Smooth muscle cell (in vitro differentiated cells): ENCODE measurements around the gene TCOF1. TPM values are rescaled to one million over a fixed set of nuclear protein-coding genes. Genes with fewer than 3 reads are reported as not detected.

Experiments
- DNase-seq: peaks from one replicate; lab custom pipeline; 2025; ENCODE audit not compliant: unreplicated experiment; lab: John Stamatoyannopoulos, UW
- H2AFZ ChIP-seq: fragments of 200-600 bp; sonication (generic); 2 replicates; pipeline ENCODE4 v1.6.0; 2016; ENCODE audit warnings: antibody characterized with exemption, low read depth, mild to moderate bottlenecking
- H3F3A ChIP-seq: fragments of 200-600 bp; sonication (generic); 2 replicates; pipeline ENCODE4 v1.6.0; 2017; ENCODE audit warnings: antibody characterized with exemption, low read depth
- H3K27ac ChIP-seq: fragments of 200-600 bp; sonication (generic); 2 replicates; pipeline ENCODE4 v1.5.1; 2016; ENCODE audit warnings: low read depth, mild to moderate bottlenecking
- H3K27me3 ChIP-seq: fragments of 200-600 bp; sonication (generic); 2 replicates; pipeline ENCODE4 v1.6.1; 2016; ENCODE audit warnings: low read depth, mild to moderate bottlenecking
- H3K36me3 ChIP-seq: fragments of 200-600 bp; sonication (generic); 2 replicates; pipeline ENCODE4 v1.5.1; 2016; ENCODE audit warnings: low read depth
- H3K4me1 ChIP-seq: fragments of 200-600 bp; sonication (generic); 2 replicates; pipeline ENCODE4 v1.5.1; 2016; ENCODE audit warnings: low read depth
- H3K4me2 ChIP-seq: fragments of 200-600 bp; sonication (generic); 2 replicates; pipeline ENCODE4 v1.6.0; 2016; ENCODE audit warnings: mild to moderate bottlenecking
- H3K4me3 ChIP-seq: fragments of 200-600 bp; sonication (generic); 2 replicates; pipeline ENCODE4 v1.5.1; 2016; ENCODE audit warnings: mild to moderate bottlenecking
- H3K79me2 ChIP-seq: fragments of 200-600 bp; sonication (generic); 2 replicates; pipeline ENCODE4 v1.6.0; 2016; ENCODE audit warnings: low read depth, mild to moderate bottlenecking
- H3K9ac ChIP-seq: fragments of 200-600 bp; sonication (generic); 2 replicates; pipeline ENCODE4 v1.6.0; 2016; ENCODE audit warnings: low read depth
- H3K9me3 ChIP-seq: fragments of 200-600 bp; sonication (generic); replicated peaks from 2 replicates; pipeline ENCODE4 v1.5.1; 2016; ENCODE audit warnings: low read depth
- H4K20me1 ChIP-seq: fragments of 200-600 bp; sonication (generic); 2 replicates; pipeline ENCODE4 v1.6.0; 2016; ENCODE audit warnings: low read depth
- WGBS: methylation state at CpG from one replicate; pipeline ENCODE4 v1.1.7; 2016; ENCODE audit warnings: low lambda C conversion rate; 5-methylcytosine and 5-hydroxymethylcytosine counted together
- polyA plus RNA-seq: library from polyadenylated mRNA; unstranded; fragments of >200 nt; fragmentation: Nextera tagmentation; extraction: Ambion mirVana; gene quantifications from 2 replicates; pipeline ENCODE4 v1.2.1, GENCODE V29; 2016
- total RNA-seq: library from RNA; depleted of rRNA; stranded (reverse); fragments of >200 nt; gene quantifications from 2 replicates; pipeline ENCODE4 v1.2.3, GENCODE V29; 2014
- TF ChIP-seq, protein P1 (sequence below): fragments of 200-600 bp; sonication (generic); IDR thresholded peaks from 2 replicates; pipeline ENCODE4 v1.5.1; 2017; ENCODE audit warnings: borderline replicate concordance, mild to moderate bottlenecking, antibody characterized with exemption; ENCODE audit not compliant: insufficient read depth, poor library complexity, severe bottlenecking

Gene TCOF1
- total and polyA plus RNA-seq, 2 experiments from 2014 or later: 16.0 to 25.9 TPM

DNA sequence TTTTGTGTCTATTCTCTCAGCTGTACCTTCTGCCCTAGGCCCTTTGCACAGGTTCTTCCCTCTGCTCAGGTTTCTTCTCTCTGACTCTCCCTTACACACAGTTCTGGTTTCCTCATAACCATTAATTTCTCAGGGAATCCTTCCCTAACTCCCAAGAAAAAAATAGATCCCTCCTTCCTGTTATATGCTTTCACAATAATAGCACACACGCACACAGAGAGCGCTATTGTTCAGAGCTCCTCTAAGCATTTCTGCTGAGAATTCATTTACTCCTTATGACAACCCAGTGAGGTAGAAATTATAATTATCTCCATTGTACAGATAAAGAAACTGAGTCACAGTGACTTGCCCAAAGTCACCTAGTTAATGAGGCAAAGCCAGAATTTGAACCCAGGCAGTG lies 1.7 kb upstream of the TCOF1 start:
- Histone ChIP-seq H3K27me3 (no peaks in the 10 kb centered on the region), H3K4me2 (no peak overlapping the region), H3K4me1 (peaks cover 10% of the 10 kb centered on the region), H3K9me3 (no peaks in the 10 kb centered on the region), H3K4me3 (no peak overlapping the region), H3F3A (peaks cover 10% of the 10 kb centered on the region), H3K36me3 (no peaks in the 10 kb centered on the region), H3K9ac (no peak overlapping the region), H3K79me2 (peaks cover 28% of the 10 kb centered on the region), H2AFZ (no peak overlapping the region), H3K27ac (no peak overlapping the region), H4K20me1 (peaks cover 4% of the 10 kb centered on the region)
- WGBS: 98% methylated on average over 2 of the region's 2 CpGs
- TF ChIP-seq, protein P1, sequence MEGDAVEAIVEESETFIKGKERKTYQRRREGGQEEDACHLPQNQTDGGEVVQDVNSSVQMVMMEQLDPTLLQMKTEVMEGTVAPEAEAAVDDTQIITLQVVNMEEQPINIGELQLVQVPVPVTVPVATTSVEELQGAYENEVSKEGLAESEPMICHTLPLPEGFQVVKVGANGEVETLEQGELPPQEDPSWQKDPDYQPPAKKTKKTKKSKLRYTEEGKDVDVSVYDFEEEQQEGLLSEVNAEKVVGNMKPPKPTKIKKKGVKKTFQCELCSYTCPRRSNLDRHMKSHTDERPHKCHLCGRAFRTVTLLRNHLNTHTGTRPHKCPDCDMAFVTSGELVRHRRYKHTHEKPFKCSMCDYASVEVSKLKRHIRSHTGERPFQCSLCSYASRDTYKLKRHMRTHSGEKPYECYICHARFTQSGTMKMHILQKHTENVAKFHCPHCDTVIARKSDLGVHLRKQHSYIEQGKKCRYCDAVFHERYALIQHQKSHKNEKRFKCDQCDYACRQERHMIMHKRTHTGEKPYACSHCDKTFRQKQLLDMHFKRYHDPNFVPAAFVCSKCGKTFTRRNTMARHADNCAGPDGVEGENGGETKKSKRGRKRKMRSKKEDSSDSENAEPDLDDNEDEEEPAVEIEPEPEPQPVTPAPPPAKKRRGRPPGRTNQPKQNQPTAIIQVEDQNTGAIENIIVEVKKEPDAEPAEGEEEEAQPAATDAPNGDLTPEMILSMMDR: no peak
- DNase-seq: no peak

DNA sequence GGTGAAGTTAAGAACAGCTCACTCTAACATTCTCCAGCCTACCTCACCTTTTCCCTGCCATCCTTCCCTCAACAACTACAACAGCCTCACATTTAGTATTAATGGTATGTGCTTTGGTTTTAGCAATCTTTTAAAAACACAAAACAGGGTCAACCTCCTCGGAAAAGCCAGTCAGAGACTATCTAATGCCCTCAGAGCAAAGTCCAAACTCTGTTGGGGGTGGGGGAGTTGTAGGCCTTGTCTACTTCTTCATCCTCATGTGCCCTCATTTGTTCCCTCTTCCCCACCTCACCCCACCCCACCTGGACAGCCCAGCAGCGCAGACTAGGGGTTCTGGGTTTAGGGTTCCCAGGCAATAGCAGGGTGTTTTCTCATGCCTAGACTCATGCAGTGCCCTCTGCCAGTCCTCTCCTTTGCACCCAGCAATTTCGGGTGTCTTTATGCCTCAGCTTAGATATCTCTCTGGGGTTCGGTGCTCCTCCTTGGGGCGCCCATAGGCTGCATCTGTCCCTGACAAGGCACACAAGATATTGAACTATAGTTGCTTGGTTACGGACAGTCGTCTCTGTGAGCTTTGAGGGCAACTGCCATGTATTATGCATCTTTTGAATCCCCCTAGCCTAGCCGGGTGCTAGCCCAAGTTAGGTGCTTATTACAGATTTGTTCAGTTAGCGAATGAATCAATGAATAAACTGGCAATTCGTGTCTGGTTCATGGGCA lies 762 bp upstream of the TCOF1 start:
- Histone ChIP-seq H3K9me3 (no peaks in the 10 kb centered on the region), H3F3A (peaks cover 10% of the 10 kb centered on the region), H3K36me3 (no peaks in the 10 kb centered on the region), H3K27ac (peak overlapping the region; percentile 56), H3K4me2 (peak overlapping the region; percentile 96), H4K20me1 (peaks cover 4% of the 10 kb centered on the region), H3K9ac (no peak overlapping the region), H3K79me2 (peaks cover 28% of the 10 kb centered on the region), H3K4me1 (peaks cover 10% of the 10 kb centered on the region), H2AFZ (peak overlapping the region; percentile 42), H3K27me3 (no peaks in the 10 kb centered on the region), H3K4me3 (peak overlapping the region; percentile 82)
- TF ChIP-seq, protein P1: no peak
- DNase-seq: no peak
- 73% methylated on average over 10 of the region's 10 CpGs for WGBS

DNA sequence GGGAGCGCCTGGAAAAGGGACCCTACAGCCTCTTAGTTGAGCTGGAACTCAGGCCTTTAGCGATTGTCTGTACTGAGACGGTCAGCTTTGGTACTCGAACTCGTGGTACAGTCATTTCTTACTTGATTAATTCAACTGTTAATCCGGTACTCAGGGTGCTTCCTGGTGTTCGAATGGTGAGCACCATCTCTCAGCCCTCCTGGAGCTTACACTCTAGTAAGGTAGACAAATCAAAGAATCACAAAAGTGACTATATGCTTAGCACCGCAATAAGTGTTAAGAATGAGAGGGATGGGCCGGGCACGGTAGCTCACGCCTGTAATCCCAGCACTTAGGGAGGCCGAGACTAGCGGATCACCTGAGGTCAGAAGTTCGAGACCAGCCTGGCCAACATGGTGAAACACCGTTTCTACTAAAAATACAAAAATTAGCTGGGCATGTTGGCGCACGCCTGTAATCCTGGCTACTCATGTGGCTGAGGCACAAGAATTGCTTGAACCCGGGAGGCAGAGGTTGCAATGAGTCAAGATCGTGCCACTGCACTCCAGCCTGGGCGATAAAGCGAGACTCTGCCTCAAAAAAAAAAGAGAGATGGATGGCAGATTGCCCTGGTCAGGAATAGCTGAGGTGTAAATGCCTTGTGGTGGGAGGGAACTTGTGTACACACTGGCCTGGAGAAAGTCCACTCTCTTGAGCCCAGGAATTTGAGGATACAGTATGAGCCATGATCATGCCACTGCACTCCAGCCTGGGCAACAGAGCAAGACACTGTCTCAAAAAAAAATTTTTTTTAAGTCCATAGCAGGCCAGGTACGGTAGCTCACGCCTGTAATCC lies 981 bp downstream of the TCOF1 start:
- TF ChIP-seq, protein P1: no peak
- Histone ChIP-seq H3F3A (peaks cover 10% of the 10 kb centered on the region), H3K36me3 (no peaks in the 10 kb centered on the region), H3K79me2 (peaks cover 28% of the 10 kb centered on the region), H3K27ac (no peak overlapping the region), H3K4me1 (peaks cover 10% of the 10 kb centered on the region), H3K4me3 (peak overlapping the region; percentile 82), H3K27me3 (no peaks in the 10 kb centered on the region), H3K9ac (peak overlapping the region; percentile 79), H4K20me1 (peaks cover 4% of the 10 kb centered on the region), H3K4me2 (peak overlapping the region; percentile 96), H3K9me3 (no peaks in the 10 kb centered on the region), H2AFZ (peak overlapping the region; percentile 87)
- no peak for DNase-seq
- 49% methylated on average over 23 of the region's 23 CpGs for WGBS
